CD14-positive monocyte (primary cell): ENCODE data around the gene NR2F2. TPM values are rescaled to one million over a fixed set of nuclear protein-coding genes. Genes with fewer than 3 reads are reported as not detected.

ENCODE experiments used
- DNase-seq, 3 donors: peaks; one replicate each; pipeline ENCODE4 v3.0.0-alpha.2; 2011 to 2022
- H2AFZ ChIP-seq: 2 replicates; pipeline ENCODE4 v1.6.0; 2012; ENCODE audit warnings: mild to moderate bottlenecking, low read depth, low read length, inconsistent platforms; ENCODE audit not compliant: insufficient read depth, poor library complexity, severe bottlenecking
- H3K27ac ChIP-seq, 2 donors: 1 replicate in 1 of 2; 2 replicates in 1 of 2; pipeline ENCODE4 v1.5.1; 2012 to 2013; ENCODE audit warnings: low read length in 2 of 2, control low read depth in 1 of 2, inconsistent platforms in 1 of 2, low read depth in 1 of 2, mild to moderate bottlenecking in 1 of 2
- H3K27me3 ChIP-seq, 2 donors: one replicate each; pipeline versions ENCODE4 v1.6.0 to v1.6.1; 2011 to 2013; ENCODE audit warnings: low read length in 2 of 2; ENCODE audit not compliant: control insufficient read depth in 2 of 2, insufficient read depth in 2 of 2
- H3K36me3 ChIP-seq, 2 donors: replicated peaks in 1 of 2; 1 replicate in 1 of 2; 2 replicates in 1 of 2; pipeline versions ENCODE4 v1.5.1 to v1.6.1; 2012 to 2013; ENCODE audit warnings: low read length in 2 of 2, control low read depth in 1 of 2, inconsistent platforms in 1 of 2, mild to moderate bottlenecking in 1 of 2; ENCODE audit not compliant: insufficient read depth in 2 of 2, control insufficient read depth in 1 of 2
- H3K4me1 ChIP-seq, 2 donors: 1 replicate in 1 of 2; 2 replicates in 1 of 2; pipeline versions ENCODE4 v1.5.1 to v1.6.1; 2012 to 2013; ENCODE audit warnings: low read length in 2 of 2, control low read depth in 1 of 2, inconsistent platforms in 1 of 2, mild to moderate bottlenecking in 1 of 2, moderate library complexity in 1 of 2; ENCODE audit not compliant: insufficient read depth in 2 of 2, control insufficient read depth in 1 of 2
- H3K4me2 ChIP-seq: replicated peaks from 2 replicates; pipeline ENCODE3; 2012; ENCODE audit warnings: low read length, moderate library complexity, mild to moderate bottlenecking; ENCODE audit not compliant: poor library complexity, severe bottlenecking; ENCODE audit errors: extremely low read depth
- H3K4me3 ChIP-seq, 3 experiments: fragments of 200-600 bp in 1 of 3; sonication (generic) in 1 of 3; replicated peaks in 1 of 3; 1 replicate in 2 of 3; 2 replicates in 1 of 3; pipeline ENCODE4 v1.5.1; 2011 to 2013; ENCODE audit warnings: low read length in 3 of 3, mild to moderate bottlenecking in 3 of 3, control low read depth in 2 of 3, low read depth in 2 of 3, inconsistent platforms in 1 of 3, moderate library complexity in 1 of 3
- H3K79me2 ChIP-seq: 2 replicates; pipeline ENCODE4 v1.6.0; 2012; ENCODE audit warnings: mild to moderate bottlenecking, control low read depth, inconsistent platforms, low read length, moderate library complexity; ENCODE audit not compliant: insufficient read depth
- H3K9ac ChIP-seq: 2 replicates; pipeline ENCODE4 v1.6.0; 2017; ENCODE audit warnings: low read length, mild to moderate bottlenecking; ENCODE audit not compliant: insufficient read depth, poor library complexity, severe bottlenecking
- H3K9me3 ChIP-seq, 2 donors: replicated peaks in 1 of 2; 1 replicate in 1 of 2; 2 replicates in 1 of 2; pipeline versions ENCODE4 v1.5.1 to v1.6.1; 2012 to 2013; ENCODE audit warnings: low read length in 2 of 2, control low read depth in 1 of 2; ENCODE audit not compliant: control insufficient read depth in 1 of 2, insufficient read depth in 1 of 2
- H4K20me1 ChIP-seq: 2 replicates; pipeline ENCODE4 v1.6.0; 2012; ENCODE audit warnings: mild to moderate bottlenecking, low read length, control low read depth, moderate library complexity; ENCODE audit not compliant: insufficient read depth
- H3K27ac Mint-ChIP-seq, 7 donors: one replicate each; pipeline ENCODE4 v1.8.0; 2020; ENCODE audit warnings: mild to moderate bottlenecking in 7 of 7, mixed read lengths in 7 of 7, moderate library complexity in 6 of 7, inconsistent platforms in 2 of 7
- H3K27me3 Mint-ChIP-seq, 3 donors: one replicate each; pipeline ENCODE4 v1.8.0; 2021 to 2022; ENCODE audit warnings: low read depth in 3 of 3, mild to moderate bottlenecking in 3 of 3, mixed read lengths in 3 of 3, moderate library complexity in 3 of 3, inconsistent platforms in 1 of 3
- H3K36me3 Mint-ChIP-seq, 2 donors: one replicate each; pipeline ENCODE4 v1.8.0; 2020; ENCODE audit warnings: mixed read lengths in 2 of 2, inconsistent platforms in 1 of 2, mild to moderate bottlenecking in 1 of 2
- H3K4me1 Mint-ChIP-seq: one replicate; pipeline ENCODE4 v1.8.0; 2020; ENCODE audit warnings: mild to moderate bottlenecking, mixed read lengths
- H3K4me3 Mint-ChIP-seq, 2 donors: one replicate each; pipeline ENCODE4 v1.8.0; 2020; ENCODE audit warnings: mild to moderate bottlenecking in 2 of 2, mixed read lengths in 2 of 2, moderate library complexity in 1 of 2
- H3K9me3 Mint-ChIP-seq, 7 donors: one replicate each; pipeline ENCODE4 v1.8.0; 2020 to 2022; ENCODE audit warnings: mixed read lengths in 7 of 7, mild to moderate bottlenecking in 6 of 7, moderate library complexity in 6 of 7, inconsistent platforms in 2 of 7
- CTCF ChIP-seq: fragments of 200-600 bp; IDR thresholded peaks from one replicate; pipeline ENCODE4 v1.8.0; 2022; ENCODE audit warnings: antibody characterized with exemption, mild to moderate bottlenecking
- WGBS: methylation state at CpG from one replicate; pipeline ENCODE4 v1.1.5; 2013; ENCODE audit warnings: missing lambda C conversion rate; ENCODE audit not compliant: insufficient coverage; 5-methylcytosine and 5-hydroxymethylcytosine counted together
- intact Hi-C, 2 donors: fragments of 100-400 bp; cut with micrococcal nuclease; formaldehyde crosslinking; loops; one replicate each; pipeline versions ENCODE4 v1.15.0 to v1.15.1; 2023
- polyA plus RNA-seq, 3 donors: library from polyadenylated mRNA; depleted of rRNA in 1 of 3; unstranded in 2 of 3; stranded (reverse) in 1 of 3; fragments of 300-500 nt in 2 of 3; fragments of >200 nt in 1 of 3; fragmentation: Illumina TruSeq in 2 of 3; gene quantifications; 1 replicate in 2 of 3; 2 replicates in 1 of 3; pipeline ENCODE4 v1.2.3, GENCODE V29; 2012 to 2021

Gene NR2F2
- polyA plus RNA-seq, 3 donors, result not detected

- Histone ChIP-seq H3K4me2 (no peak overlapping the region), H4K20me1 (no peaks in the 10 kb centered on the region)
- no peak for DNase-seq
These were observed 25.2 kb downstream of the NR2F2 start for GRCh38 chr15:96355568-96356187.

More at GRCh38 chr15:96355568-96356187, 25.2 kb downstream of the NR2F2 start:
- peaks cover 4 to 66% of the 10 kb centered on the region in 2 donors for H3K9me3 ChIP-seq
- H3K27me3 ChIP-seq, result peaks cover 92 to 100% of the 10 kb centered on the region in 2 donors
- Mint-ChIP-seq H3K4me1 (peaks cover 30% of the 10 kb centered on the region), H3K27me3 (peaks cover 0 to 65% (median 34%) of the 10 kb centered on the region in 3 donors), H3K4me3 (no peak overlapping the region), H3K9me3 (peaks cover 2 to 49% (median 24%) of the 10 kb centered on the region in 7 donors), H3K27ac (no peak overlapping the region), H3K36me3 (peaks cover 4 to 14% of the 10 kb centered on the region in 2 donors)
- H3K79me2 ChIP-seq, result no peaks in the 10 kb centered on the region
- H3K27ac ChIP-seq, result no peak overlapping the region
- peaks cover 14 to 19% of the 10 kb centered on the region in 2 donors for H3K4me1 ChIP-seq
- H2AFZ ChIP-seq, result no peak overlapping the region
- WGBS, result 4% methylated on average over 4 of the region's 7 CpGs
- no peak overlapping the region for H3K4me3 ChIP-seq
- H3K36me3 ChIP-seq, result no peaks in the 10 kb centered on the region
- intact Hi-C loops, result loop anchor here (10.0 kb wide), 1 partner anchor 879 kb away; no protein-coding TSS in a partner anchor
- no peak overlapping the region for H3K9ac ChIP-seq
- no peak for TF ChIP-seq CTCF
